Endothelial cell of umbilical vein (primary cell): Measurements from ENCODE around the gene SPSB1. TPM values are rescaled to one million over a fixed set of nuclear protein-coding genes. Genes with fewer than 3 reads are reported as not detected.

Experiments
- BruUV-seq: library from RNA; stranded (reverse); fragments of 400-500 nt; replicated peaks from 2 replicates; lab custom pipeline; 2021; lab: Mats Ljungman, UMichigan
- CTCF ChIA-PET: fragments of 300-600, 350-600 bp; sonication (Branson Sonifier 250); formaldehyde crosslinking; loops from one replicate; lab custom pipeline; 2021; ENCODE audit warnings: antibody characterized with exemption, inconsistent platforms; lab: Charles Lee
- POLR2A ChIA-PET: fragments of 300-600, 350-600 bp; sonication (Branson Sonifier 250); formaldehyde crosslinking; loops from one replicate; lab custom pipeline; 2021; ENCODE audit warnings: antibody characterized with exemption, inconsistent platforms; lab: Charles Lee
- DNase-seq: peaks from one replicate; pipeline ENCODE4 v3.0.0-alpha.2; 2011; ENCODE audit warnings: low read depth, low spot score
- FAIRE-seq: peaks from 2 replicates; lab custom pipeline; 2011; peaks lifted over from hg19 to GRCh38; lab: Jason Lieb, UNC
- H2AFZ ChIP-seq: 2 replicates; pipeline ENCODE4 v1.6.0; 2012; ENCODE audit warnings: low read depth, low read length, control low read depth, inconsistent platforms
- H3K27ac ChIP-seq: 2 replicates; pipeline ENCODE4 v1.5.1; 2011; ENCODE audit warnings: low read depth, mild to moderate bottlenecking, control low read depth, low read length, moderate library complexity; ENCODE audit not compliant: insufficient read depth
- H3K27me3 ChIP-seq, 2 experiments: 2 replicates each; pipeline versions ENCODE4 v1.6.0 to v1.6.1; 2011; ENCODE audit warnings: low read length in 2 of 2, mixed read lengths in 1 of 2; ENCODE audit not compliant: control insufficient read depth in 2 of 2, insufficient read depth in 2 of 2
- H3K36me3 ChIP-seq, 2 experiments: 2 replicates in 1 of 2; 3 replicates in 1 of 2; pipeline ENCODE4 v1.5.1; 2011; ENCODE audit warnings: low read length in 2 of 2, mild to moderate bottlenecking in 1 of 2, moderate library complexity in 1 of 2; ENCODE audit not compliant: control insufficient read depth in 2 of 2, insufficient read depth in 2 of 2; ENCODE audit errors: extremely low read depth in 1 of 2
- H3K4me1 ChIP-seq: 3 replicates; pipeline ENCODE4 v1.5.1; 2011; ENCODE audit warnings: mild to moderate bottlenecking, low read length; ENCODE audit not compliant: control insufficient read depth, insufficient read depth; ENCODE audit errors: extremely low read depth
- H3K4me2 ChIP-seq: 2 replicates; pipeline ENCODE4 v1.6.1; 2011; ENCODE audit warnings: low read length, control low read depth, mixed read lengths; ENCODE audit not compliant: insufficient read depth
- H3K4me3 ChIP-seq, 3 experiments: fragments of 200-600 bp in 1 of 3; sonication (generic), shearing (Covaris generic) in 1 of 3; replicated peaks in 1 of 3; 2 replicates each; pipeline ENCODE4 v1.5.1; 2011 to 2016; ENCODE audit warnings: control low read depth in 3 of 3, low read length in 3 of 3, mild to moderate bottlenecking in 2 of 3, inconsistent platforms in 1 of 3, low read depth in 1 of 3, moderate library complexity in 1 of 3; ENCODE audit not compliant: insufficient read depth in 1 of 3
- H3K79me2 ChIP-seq: 2 replicates; pipeline ENCODE4 v1.6.0; 2012; ENCODE audit warnings: low read length, inconsistent platforms; ENCODE audit not compliant: control insufficient read depth, insufficient read depth
- H3K9ac ChIP-seq: replicated peaks from 2 replicates; pipeline ENCODE3; 2011; ENCODE audit warnings: low read length, control low read depth; ENCODE audit not compliant: insufficient read depth; ENCODE audit errors: extremely low read depth
- H3K9me1 ChIP-seq: replicated peaks from 3 replicates; pipeline ENCODE4 v1.6.0; 2011; ENCODE audit warnings: mild to moderate bottlenecking, low read length; ENCODE audit not compliant: control insufficient read depth, insufficient read depth; ENCODE audit errors: extremely low read depth
- H3K9me3 ChIP-seq: replicated peaks from 2 replicates; pipeline ENCODE4 v1.5.1; 2012; ENCODE audit warnings: low read length, inconsistent platforms; ENCODE audit not compliant: control insufficient read depth, insufficient read depth
- H4K20me1 ChIP-seq: replicated peaks from 2 replicates; pipeline ENCODE3; 2011; ENCODE audit warnings: mild to moderate bottlenecking, low read length; ENCODE audit not compliant: control insufficient read depth, insufficient read depth; ENCODE audit errors: extremely low read depth
- EZH2 ChIP-seq: IDR thresholded peaks from 2 replicates; pipeline ENCODE4 v1.6.1; 2012; ENCODE audit warnings: borderline replicate concordance, low read depth, mild to moderate bottlenecking, moderate library complexity, low read length, inconsistent platforms; ENCODE audit not compliant: severe bottlenecking
- FOS ChIP-seq: IDR thresholded peaks from 2 replicates; pipeline ENCODE4 v1.6.1; 2011; ENCODE audit warnings: mild to moderate bottlenecking, low read length, moderate library complexity, borderline replicate concordance; ENCODE audit not compliant: insufficient read depth
- GATA2 ChIP-seq: IDR thresholded peaks from 2 replicates; pipeline ENCODE4 v1.7.0; 2011; ENCODE audit warnings: low read depth, mild to moderate bottlenecking, moderate library complexity, mixed read lengths, low read length; ENCODE audit not compliant: insufficient read length, insufficient read depth
- JUN ChIP-seq: IDR thresholded peaks from 2 replicates; pipeline ENCODE4 v1.6.1; 2011; ENCODE audit warnings: borderline replicate concordance, low read depth; ENCODE audit not compliant: insufficient read length, insufficient read depth
- MYC ChIP-seq: IDR thresholded peaks from one replicate; pipeline ENCODE4 v1.6.1; 2011; ENCODE audit warnings: mild to moderate bottlenecking, low read depth, low read length
- POLR2A ChIP-seq: IDR thresholded peaks from 2 replicates; pipeline ENCODE4 v1.6.1; 2012; ENCODE audit warnings: low read depth, mild to moderate bottlenecking, control low read depth, low read length
- POLR2AphosphoS5 ChIP-seq: IDR thresholded peaks from 2 replicates; pipeline ENCODE4 v1.6.1; 2012; ENCODE audit warnings: low read depth, mild to moderate bottlenecking, control low read depth, low read length, moderate library complexity; ENCODE audit not compliant: insufficient read depth
- dilution Hi-C: fragments of 300-500 bp; cut with MboI; formaldehyde crosslinking; loops from one replicate; pipeline ENCODE4 v1.15.0; 2019; ENCODE audit warnings: low sequenced_read_pairs; ENCODE audit not compliant: extremely low pct_ligation_motif_present
- intact Hi-C: fragments of 100-400 bp; cut with micrococcal nuclease; formaldehyde crosslinking; loops from one replicate; pipeline ENCODE4 v1.10.0; 2022
- polyA plus RNA-seq, 4 experiments: library from polyadenylated mRNA; depleted of rRNA in 3 of 4; stranded (reverse) in 3 of 4; unstranded in 1 of 4; fragments of >200 nt; gene quantifications; 2 replicates each; pipeline versions ENCODE4 v1.2.1 to v1.2.3, GENCODE V29; 2011 to 2012; ENCODE audit warnings: missing spikeins in 1 of 4
- total RNA-seq: library from RNA; stranded (reverse); gene quantifications from 2 replicates; pipeline ENCODE4 v1.2.3, GENCODE V29; 2021
- TF ChIP-seq, protein P1 (sequence below), 2 donors: IDR thresholded peaks; 1 replicate in 1 of 2; 2 replicates in 1 of 2; pipeline ENCODE4 v1.5.1; 2011; ENCODE audit warnings: low read length in 2 of 2, mild to moderate bottlenecking in 2 of 2, moderate library complexity in 2 of 2, control low read depth in 1 of 2, inconsistent platforms in 1 of 2, low read depth in 1 of 2; ENCODE audit not compliant: insufficient read depth in 1 of 2; ENCODE audit errors: extremely low read depth in 1 of 2
- TF ChIP-seq, protein P2 (sequence below): IDR thresholded peaks from 2 replicates; pipeline ENCODE4 v1.6.1; 2011; ENCODE audit not compliant: insufficient read depth, insufficient read length

Gene SPSB1
- total and polyA plus RNA-seq, 2 donors (not counting 3 experiments of a cell fraction or from before 2014, with no cell fraction given) = 41.9 to 61.2 TPM

DNA sequence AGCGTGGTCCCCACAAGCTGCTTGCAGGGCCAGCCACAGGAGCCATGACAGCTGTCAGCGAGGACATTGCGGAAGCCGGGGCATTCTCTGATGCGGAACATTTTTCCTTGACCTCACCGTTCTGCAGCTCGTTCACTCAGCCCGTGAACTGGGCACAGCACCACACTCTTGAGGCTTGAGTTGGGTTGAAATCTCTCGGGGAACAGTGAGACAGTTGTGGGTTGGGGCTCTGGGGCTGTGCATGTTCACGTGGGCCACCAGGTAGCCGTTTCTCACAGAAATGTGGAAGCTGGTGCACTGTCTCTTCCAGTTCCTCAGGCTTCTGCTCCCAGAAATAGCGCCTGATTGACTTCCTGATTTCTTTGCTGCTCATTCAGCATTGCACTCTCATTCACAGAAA, 69.8 kb downstream of the SPSB1 start:
- CTCF ChIA-PET = interaction anchor here (0.9 to 1.8 kb wide), 2 partner anchors 36 to 39 kb away, joined by 3 to 5 read pairs; no protein-coding TSS in a partner anchor
- Histone ChIP-seq H2AFZ (no peak overlapping the region), H3K9me3 (no peaks in the 10 kb centered on the region), H3K36me3 (peaks cover 2 to 33% of the 10 kb centered on the region in 2 experiments), H3K4me1 (peaks cover 17% of the 10 kb centered on the region), H3K4me3 (no peak overlapping the region), H3K9me1 (no peaks in the 10 kb centered on the region), H3K79me2 (peaks cover 59% of the 10 kb centered on the region), H3K9ac (no peak overlapping the region), H3K27me3 (no peaks in the 10 kb centered on the region), H3K27ac (no peak overlapping the region), H4K20me1 (no peaks in the 10 kb centered on the region), H3K4me2 (no peak overlapping the region)
- DNase-seq (no peak), FAIRE-seq (peak; percentile 52)
- BruUV-seq = no TSS peak
- POLR2A ChIA-PET = no interaction called here
- no peak for TF ChIP-seq POLR2AphosphoS5
- TF ChIP-seq, protein P1, sequence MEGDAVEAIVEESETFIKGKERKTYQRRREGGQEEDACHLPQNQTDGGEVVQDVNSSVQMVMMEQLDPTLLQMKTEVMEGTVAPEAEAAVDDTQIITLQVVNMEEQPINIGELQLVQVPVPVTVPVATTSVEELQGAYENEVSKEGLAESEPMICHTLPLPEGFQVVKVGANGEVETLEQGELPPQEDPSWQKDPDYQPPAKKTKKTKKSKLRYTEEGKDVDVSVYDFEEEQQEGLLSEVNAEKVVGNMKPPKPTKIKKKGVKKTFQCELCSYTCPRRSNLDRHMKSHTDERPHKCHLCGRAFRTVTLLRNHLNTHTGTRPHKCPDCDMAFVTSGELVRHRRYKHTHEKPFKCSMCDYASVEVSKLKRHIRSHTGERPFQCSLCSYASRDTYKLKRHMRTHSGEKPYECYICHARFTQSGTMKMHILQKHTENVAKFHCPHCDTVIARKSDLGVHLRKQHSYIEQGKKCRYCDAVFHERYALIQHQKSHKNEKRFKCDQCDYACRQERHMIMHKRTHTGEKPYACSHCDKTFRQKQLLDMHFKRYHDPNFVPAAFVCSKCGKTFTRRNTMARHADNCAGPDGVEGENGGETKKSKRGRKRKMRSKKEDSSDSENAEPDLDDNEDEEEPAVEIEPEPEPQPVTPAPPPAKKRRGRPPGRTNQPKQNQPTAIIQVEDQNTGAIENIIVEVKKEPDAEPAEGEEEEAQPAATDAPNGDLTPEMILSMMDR (IDR thresholded peaks at IDR 0.05; ENCODE audit: extremely low read depth in 1 of 2, insufficient read depth in 1 of 2, low read depth in 1 of 2, low read length in 2 of 2) = no peak
- TF ChIP-seq, protein P2, sequence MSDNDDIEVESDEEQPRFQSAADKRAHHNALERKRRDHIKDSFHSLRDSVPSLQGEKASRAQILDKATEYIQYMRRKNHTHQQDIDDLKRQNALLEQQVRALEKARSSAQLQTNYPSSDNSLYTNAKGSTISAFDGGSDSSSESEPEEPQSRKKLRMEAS = no peak
- dilution Hi-C loops = no loop called here
- intact Hi-C loops = no loop called here

DNA sequence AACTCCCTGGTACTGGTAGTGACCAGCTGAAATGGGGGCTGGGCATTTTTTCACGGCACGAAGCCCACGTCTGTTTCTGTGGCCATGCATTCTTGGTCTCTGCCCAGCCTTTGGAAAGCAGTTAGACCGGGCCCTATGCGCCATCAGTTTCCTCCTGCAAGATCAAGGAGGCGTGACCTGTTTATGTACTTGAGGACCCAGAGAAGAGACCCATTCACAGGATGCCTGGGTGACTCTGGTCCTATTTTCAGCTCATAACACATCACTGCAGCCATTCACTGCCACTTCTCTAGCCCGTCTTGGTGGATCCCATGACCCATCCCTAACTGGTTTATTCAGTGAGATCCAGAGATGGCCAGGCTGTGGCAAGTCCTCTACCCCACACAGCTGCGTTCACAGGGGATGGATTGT, 70.4 kb downstream of the SPSB1 start:
- Histone ChIP-seq H3K4me1 (peaks cover 17% of the 10 kb centered on the region), H3K27me3 (no peaks in the 10 kb centered on the region), H3K9me1 (no peaks in the 10 kb centered on the region), H3K4me2 (no peak overlapping the region), H4K20me1 (no peaks in the 10 kb centered on the region), H3K4me3 (no peak overlapping the region), H3K9ac (no peak overlapping the region), H3K36me3 (peaks cover 3 to 33% of the 10 kb centered on the region in 2 experiments), H3K9me3 (no peaks in the 10 kb centered on the region), H3K27ac (no peak overlapping the region), H2AFZ (no peak overlapping the region), H3K79me2 (peaks cover 53% of the 10 kb centered on the region)
- FAIRE-seq (no peak), DNase-seq (no peak)
- dilution Hi-C loops = no loop called here
- no TSS peak for BruUV-seq
- TF ChIP-seq POLR2AphosphoS5 (no peak), EZH2 (no peak), FOS (no peak), GATA2 (no peak), POLR2A (no peak), MYC (no peak), JUN (no peak)
- TF ChIP-seq, protein P1 (IDR thresholded peaks at IDR 0.05; ENCODE audit: extremely low read depth in 1 of 2, insufficient read depth in 1 of 2, low read depth in 1 of 2, low read length in 2 of 2) = no peak
- TF ChIP-seq, protein P2 = no peak
- intact Hi-C loops = no loop called here
- ChIA-PET CTCF (interaction anchor here (1.8 kb wide), 1 partner anchor 35 kb away, joined by 5 read pairs; no protein-coding TSS in a partner anchor), POLR2A (no interaction called here)
